H9 (cell line): ENCODE results near the gene ATP6V0E1. TPM values are rescaled to one million over a fixed set of nuclear protein-coding genes. Genes with fewer than 3 reads are reported as not detected.
"Not testable (repeated sequence)": the region's sequence is repeated elsewhere in the genome, so short reads cannot be mapped to it uniquely, and the experiment has no call there.

Experiments
- DNase-seq: peaks from one replicate; pipeline ENCODE4 v3.0.0-alpha.2; 2017
- H2AFZ ChIP-seq: one replicate; pipeline ENCODE4 v1.6.1; 2013; ENCODE audit warnings: mild to moderate bottlenecking, low read length, control low read depth, moderate library complexity
- H2AK5ac ChIP-seq: 2 replicates; pipeline ENCODE4 v1.6.1; 2013; ENCODE audit warnings: low read length, control low read depth, mixed read lengths; ENCODE audit not compliant: insufficient read length
- H2BK120ac ChIP-seq: one replicate; pipeline ENCODE4 v1.6.1; 2013; ENCODE audit warnings: low read depth, mild to moderate bottlenecking, low read length, control low read depth, inconsistent platforms; ENCODE audit not compliant: poor library complexity, severe bottlenecking
- H2BK12ac ChIP-seq: 2 replicates; pipeline ENCODE4 v1.6.1; 2013; ENCODE audit warnings: low read length, control low read depth, mixed read lengths, low read depth; ENCODE audit not compliant: insufficient read length
- H2BK15ac ChIP-seq: 2 replicates; pipeline ENCODE4 v1.6.1; 2013; ENCODE audit warnings: low read depth, low read length, control low read depth
- H2BK20ac ChIP-seq: one replicate; pipeline ENCODE4 v1.6.1; 2013; ENCODE audit warnings: low read depth, mild to moderate bottlenecking, low read length, control low read depth, inconsistent platforms; ENCODE audit not compliant: poor library complexity, severe bottlenecking
- H2BK5ac ChIP-seq: 2 replicates; pipeline ENCODE4 v1.6.1; 2013; ENCODE audit warnings: low read length, control low read depth, mixed read lengths; ENCODE audit not compliant: insufficient read length
- H3K14ac ChIP-seq: 2 replicates; pipeline ENCODE4 v1.6.1; 2013; ENCODE audit warnings: low read length, control low read depth; ENCODE audit not compliant: insufficient read depth
- H3K18ac ChIP-seq: 2 replicates; pipeline ENCODE4 v1.6.1; 2013; ENCODE audit warnings: low read depth, mild to moderate bottlenecking, mixed read lengths, low read length, control low read depth; ENCODE audit not compliant: insufficient read length
- H3K23ac ChIP-seq: 2 replicates; pipeline ENCODE4 v1.6.1; 2013; ENCODE audit warnings: low read length, control low read depth, mixed read lengths, low read depth; ENCODE audit not compliant: insufficient read length
- H3K23me2 ChIP-seq: 2 replicates; pipeline ENCODE4 v1.6.1; 2013; ENCODE audit warnings: low read depth, mild to moderate bottlenecking, mixed read lengths, low read length, control low read depth; ENCODE audit not compliant: insufficient read length, poor library complexity, severe bottlenecking
- H3K27ac ChIP-seq: 2 replicates; pipeline ENCODE4 v1.5.1; 2013; ENCODE audit warnings: low read length, control low read depth, mixed read lengths, low read depth; ENCODE audit not compliant: insufficient read length
- H3K27me3 ChIP-seq: 2 replicates; pipeline ENCODE4 v1.6.1; 2013; ENCODE audit warnings: low read length, control low read depth, inconsistent platforms; ENCODE audit not compliant: insufficient read depth
- H3K4ac ChIP-seq: 2 replicates; pipeline ENCODE4 v1.6.1; 2013; ENCODE audit warnings: low read depth, mild to moderate bottlenecking, control low read depth, inconsistent platforms, low read length, moderate library complexity
- H3K4me1 ChIP-seq: 2 replicates; pipeline ENCODE4 v1.6.1; 2013; ENCODE audit warnings: low read length, control low read depth, inconsistent platforms; ENCODE audit not compliant: insufficient read depth
- H3K4me2 ChIP-seq: 2 replicates; pipeline ENCODE4 v1.6.1; 2013; ENCODE audit warnings: low read length, control low read depth, mixed read lengths; ENCODE audit not compliant: insufficient read length, insufficient read depth
- H3K56ac ChIP-seq: 2 replicates; pipeline ENCODE4 v1.6.1; 2013; ENCODE audit warnings: low read depth, mild to moderate bottlenecking, mixed read lengths, low read length, control low read depth; ENCODE audit not compliant: insufficient read length
- H3K79me1 ChIP-seq: 2 replicates; pipeline ENCODE4 v1.6.1; 2013; ENCODE audit warnings: low read depth, mild to moderate bottlenecking, moderate library complexity, low read length, control low read depth, inconsistent platforms; ENCODE audit not compliant: insufficient read depth, poor library complexity, severe bottlenecking
- H3K79me2 ChIP-seq: 2 replicates; pipeline ENCODE4 v1.6.1; 2013; ENCODE audit warnings: low read length, control low read depth, inconsistent platforms; ENCODE audit not compliant: insufficient read depth
- H3K9ac ChIP-seq: 2 replicates; pipeline ENCODE4 v1.6.1; 2013; ENCODE audit warnings: low read length, control low read depth, mixed read lengths; ENCODE audit not compliant: insufficient read length; ENCODE audit errors: extremely low read depth
- H3K9me3 ChIP-seq: one replicate; pipeline ENCODE4 v1.6.1; 2013; ENCODE audit warnings: low read depth, low read length, inconsistent platforms; ENCODE audit not compliant: control insufficient read depth
- H3T11ph ChIP-seq: one replicate; pipeline ENCODE4 v1.6.1; 2013; ENCODE audit warnings: mild to moderate bottlenecking, low read length, control low read depth, inconsistent platforms
- H4K20me1 ChIP-seq: one replicate; pipeline ENCODE4 v1.6.1; 2013; ENCODE audit not compliant: control insufficient read depth, insufficient read length, insufficient read depth
- H4K5ac ChIP-seq: 2 replicates; pipeline ENCODE4 v1.6.1; 2013; ENCODE audit warnings: low read depth, mild to moderate bottlenecking, mixed read lengths, low read length, control low read depth; ENCODE audit not compliant: insufficient read length
- H4K8ac ChIP-seq: replicated peaks from 2 replicates; pipeline ENCODE4 v1.6.1; 2013; ENCODE audit warnings: low read length, control low read depth, mixed read lengths, low read depth; ENCODE audit not compliant: insufficient read length
- H4K91ac ChIP-seq: 2 replicates; pipeline ENCODE4 v1.6.1; 2013; ENCODE audit warnings: low read depth, mild to moderate bottlenecking, moderate library complexity, mixed read lengths, low read length, control low read depth; ENCODE audit not compliant: insufficient read length
- H3K27ac Mint-ChIP-seq, 3 experiments: 2 replicates in 2 of 3; 3 replicates in 1 of 3; pipeline ENCODE4 v1.8.0; 2020 to 2021; ENCODE audit warnings: mixed read lengths in 3 of 3, mild to moderate bottlenecking in 1 of 3, moderate library complexity in 1 of 3
- H3K27me3 Mint-ChIP-seq: 2 replicates; pipeline ENCODE4 v1.8.0; 2021; ENCODE audit warnings: low read depth, mild to moderate bottlenecking, moderate library complexity, mixed read lengths
- H3K36me3 Mint-ChIP-seq, 3 experiments: 2 replicates in 2 of 3; 3 replicates in 1 of 3; pipeline ENCODE4 v1.8.0; 2020 to 2021; ENCODE audit warnings: low read depth in 3 of 3, mixed read lengths in 3 of 3; ENCODE audit not compliant: insufficient read depth in 1 of 3
- H3K4me1 Mint-ChIP-seq, 2 experiments: 2 replicates each; pipeline ENCODE4 v1.8.0; 2020; ENCODE audit warnings: mixed read lengths in 2 of 2
- H3K4me3 Mint-ChIP-seq, 2 experiments: 2 replicates in 1 of 2; 3 replicates in 1 of 2; pipeline ENCODE4 v1.8.0; 2020 to 2021; ENCODE audit warnings: mild to moderate bottlenecking in 2 of 2, mixed read lengths in 2 of 2, moderate library complexity in 1 of 2
- H3K9me3 Mint-ChIP-seq, 2 experiments: 2 replicates in 1 of 2; 3 replicates in 1 of 2; pipeline ENCODE4 v1.8.0; 2020; ENCODE audit warnings: mild to moderate bottlenecking in 2 of 2, mixed read lengths in 2 of 2, moderate library complexity in 1 of 2
- WGBS: extraction: QIAGEN DNeasy Blood & Tissue Kit; methylation state at CpG from one replicate; pipeline ENCODE4 v1.1.7; 2013; ENCODE audit warnings: missing lambda C conversion rate, low lambda C conversion rate, mixed read lengths; ENCODE audit not compliant: insufficient read length; ENCODE audit errors: extremely low coverage; 5-methylcytosine and 5-hydroxymethylcytosine counted together
- total RNA-seq: library from RNA; stranded (reverse); gene quantifications from 2 replicates; pipeline ENCODE4 v1.2.1, GENCODE V29; 2021
- TF ChIP-seq, protein P1 (sequence below): fragments of 200-600 bp; sonication (generic); conservative IDR thresholded peaks from 3 replicates; pipeline ENCODE4 v1.8.0; 2021; ENCODE audit warnings: antibody characterized with exemption, mild to moderate bottlenecking

ATP6V0E1 gene
- total RNA-seq, 1 experiment from 2014 or later, result 101 TPM

DNA sequence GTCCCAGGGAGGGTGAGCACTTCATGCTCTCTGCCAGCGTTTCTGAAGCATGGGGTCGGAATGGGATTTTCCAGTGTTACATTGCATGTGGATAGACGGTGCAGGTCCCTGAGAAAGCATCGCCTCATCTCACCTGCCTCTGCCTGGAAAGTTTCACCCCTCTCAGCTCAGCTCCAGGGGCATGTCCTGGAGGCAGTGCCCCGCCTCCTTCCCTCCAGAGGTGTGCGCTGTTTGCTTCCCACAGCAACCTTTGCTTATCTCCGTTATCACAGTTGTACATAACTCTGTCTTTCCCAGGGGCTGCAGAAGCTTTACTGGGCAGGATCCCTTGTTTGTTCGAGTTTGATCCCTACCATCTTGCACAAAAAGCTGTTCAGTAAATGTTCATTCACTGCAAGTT lies 61.9 kb downstream of the ATP6V0E1 start:
- H2BK20ac ChIP-seq, result no peak overlapping the region
- H3K56ac ChIP-seq, result no peak overlapping the region
- no peaks in the 10 kb centered on the region for H3K4me1 ChIP-seq
- H3K27me3 ChIP-seq, result no peaks in the 10 kb centered on the region
- TF ChIP-seq, protein P1, sequence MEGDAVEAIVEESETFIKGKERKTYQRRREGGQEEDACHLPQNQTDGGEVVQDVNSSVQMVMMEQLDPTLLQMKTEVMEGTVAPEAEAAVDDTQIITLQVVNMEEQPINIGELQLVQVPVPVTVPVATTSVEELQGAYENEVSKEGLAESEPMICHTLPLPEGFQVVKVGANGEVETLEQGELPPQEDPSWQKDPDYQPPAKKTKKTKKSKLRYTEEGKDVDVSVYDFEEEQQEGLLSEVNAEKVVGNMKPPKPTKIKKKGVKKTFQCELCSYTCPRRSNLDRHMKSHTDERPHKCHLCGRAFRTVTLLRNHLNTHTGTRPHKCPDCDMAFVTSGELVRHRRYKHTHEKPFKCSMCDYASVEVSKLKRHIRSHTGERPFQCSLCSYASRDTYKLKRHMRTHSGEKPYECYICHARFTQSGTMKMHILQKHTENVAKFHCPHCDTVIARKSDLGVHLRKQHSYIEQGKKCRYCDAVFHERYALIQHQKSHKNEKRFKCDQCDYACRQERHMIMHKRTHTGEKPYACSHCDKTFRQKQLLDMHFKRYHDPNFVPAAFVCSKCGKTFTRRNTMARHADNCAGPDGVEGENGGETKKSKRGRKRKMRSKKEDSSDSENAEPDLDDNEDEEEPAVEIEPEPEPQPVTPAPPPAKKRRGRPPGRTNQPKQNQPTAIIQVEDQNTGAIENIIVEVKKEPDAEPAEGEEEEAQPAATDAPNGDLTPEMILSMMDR, result no peak
- no peak overlapping the region for H3K27ac ChIP-seq
- no peaks in the 10 kb centered on the region for H3K36me3 Mint-ChIP-seq
- H3K9me3 ChIP-seq, result no peaks in the 10 kb centered on the region
- H2BK5ac ChIP-seq, result no peak overlapping the region
- H3K23ac ChIP-seq, result no peak overlapping the region
- no peak overlapping the region for H3K14ac ChIP-seq
- H3K79me2 ChIP-seq, result no peaks in the 10 kb centered on the region
- H3K23me2 ChIP-seq, result no peaks in the 10 kb centered on the region
- no peak overlapping the region for H4K5ac ChIP-seq
- WGBS, result no CpG with 5 or more reads among the region's 8 CpGs
- H3K9ac ChIP-seq, result no peak overlapping the region
- peaks cover 2% of the 10 kb centered on the region in 2 experiments; a peak in 3 of 5 replicates for H3K9me3 Mint-ChIP-seq
- H2BK120ac ChIP-seq, result no peak overlapping the region
- peak; percentile 53 for DNase-seq
- H3K4me2 ChIP-seq, result no peak overlapping the region
- peaks cover 6 to 9% of the 10 kb centered on the region in 2 experiments for H3K4me1 Mint-ChIP-seq
- H2AK5ac ChIP-seq, result no peak overlapping the region
- no peak overlapping the region for H4K8ac ChIP-seq
- no peaks in the 10 kb centered on the region for H3K79me1 ChIP-seq
- peaks cover 16% of the 10 kb centered on the region for H3K27me3 Mint-ChIP-seq
- no peaks in the 10 kb centered on the region for H4K20me1 ChIP-seq
- H3T11ph ChIP-seq, result no peak overlapping the region
- H3K4ac ChIP-seq, result no peak overlapping the region
- H2BK15ac ChIP-seq, result no peak overlapping the region
- no peak overlapping the region for H2AFZ ChIP-seq
- peak overlapping the region in 1 of 3 experiments; percentile 46; a peak in 1 of 7 replicates for H3K27ac Mint-ChIP-seq
- H3K18ac ChIP-seq, result no peak overlapping the region
- H4K91ac ChIP-seq, result no peak overlapping the region
- H2BK12ac ChIP-seq, result no peak overlapping the region
- no peak overlapping the region for H3K4me3 Mint-ChIP-seq

DNA sequence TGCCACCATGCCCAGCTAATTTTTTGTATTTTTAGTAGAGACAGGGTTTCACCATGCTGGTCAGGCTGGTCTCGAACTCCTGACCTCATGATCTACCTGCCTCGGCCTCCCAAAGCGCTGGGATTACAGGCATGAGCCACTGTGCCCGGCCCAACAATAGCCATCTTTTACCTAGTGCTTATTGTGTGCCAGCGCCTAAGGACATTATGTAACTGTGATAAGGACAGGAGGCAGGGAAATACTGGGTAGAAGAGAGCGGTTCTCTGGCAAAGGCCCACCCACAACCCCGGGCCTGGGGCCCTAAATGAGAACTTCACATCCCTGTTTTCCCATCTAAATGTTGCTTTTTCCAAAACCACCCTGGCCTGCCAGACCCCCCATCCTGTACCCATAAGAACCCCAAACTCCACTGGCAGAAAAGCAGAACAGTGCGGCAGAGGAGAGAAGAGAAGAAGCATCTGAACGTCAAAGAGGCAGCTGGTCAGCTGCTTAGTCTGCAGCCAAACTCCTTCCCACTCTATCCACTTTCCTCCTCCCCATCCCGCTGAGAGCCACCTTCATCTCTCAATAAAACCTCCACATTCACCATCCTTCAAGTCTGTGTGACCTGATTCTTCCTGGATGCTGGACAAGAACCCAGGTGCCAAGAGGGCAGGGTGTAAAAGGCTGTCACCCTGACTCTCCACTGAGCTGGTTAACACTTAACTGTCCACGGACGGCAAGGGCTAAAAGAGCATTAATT lies 63.7 kb downstream of the ATP6V0E1 start:
- not testable (repeated sequence) for H3K9ac ChIP-seq, H3K4ac ChIP-seq, H3K27ac ChIP-seq, H2BK12ac ChIP-seq, H4K20me1 ChIP-seq, H4K5ac ChIP-seq, H3K79me1 ChIP-seq, H3K4me1 ChIP-seq, H3K56ac ChIP-seq, H2AFZ ChIP-seq, H3K23me2 ChIP-seq, H2BK120ac ChIP-seq, H2BK20ac ChIP-seq, H3K4me2 ChIP-seq, H3K9me3 Mint-ChIP-seq, H3K4me1 Mint-ChIP-seq, H3K14ac ChIP-seq, H2AK5ac ChIP-seq, H3K9me3 ChIP-seq, H3K27me3 ChIP-seq, H4K91ac ChIP-seq, H4K8ac ChIP-seq, H3K36me3 Mint-ChIP-seq, H3K18ac ChIP-seq, H3T11ph ChIP-seq, H3K79me2 ChIP-seq, DNase-seq, H2BK15ac ChIP-seq, H2BK5ac ChIP-seq, H3K23ac ChIP-seq, H3K4me3 Mint-ChIP-seq
- H3K27ac Mint-ChIP-seq, result peak overlapping the region in 1 of 3 experiments; percentile 59; a peak in 3 of 7 replicates
- H3K27me3 Mint-ChIP-seq, result peaks cover 23% of the 10 kb centered on the region
- WGBS, result no CpG with 5 or more reads among the region's 12 CpGs
